Left ventricle myocardium superior (tissue), 1 donor: ENCODE data around the gene KRT73. TPM values are rescaled to one million over a fixed set of nuclear protein-coding genes. Genes with fewer than 3 reads are reported as not detected.
"Not testable (repeated sequence)": the region's sequence is repeated elsewhere in the genome, so short reads cannot be mapped to it uniquely, and the experiment has no call there.

ENCODE experiments used
- ATAC-seq: fragments of 200-7000 bp; cut with Tn5 transposase; one replicate; pipeline ENCODE4 v1.9.1; 2020; ENCODE audit warnings: mild to moderate bottlenecking, moderate library complexity
- DNase-seq: peaks from one replicate; pipeline ENCODE4 v3.0.0-alpha.2; 2020
- intact Hi-C: fragments of 100-400 bp; cut with micrococcal nuclease; formaldehyde crosslinking; loops from one replicate; pipeline ENCODE4 v1.11.0; 2022
- total RNA-seq: library from RNA; stranded (reverse); fragmentation: NEBNext Ultra II Directional; extraction: Animal tissue kit (Norgen Biotek cat#: 25700); gene quantifications from one replicate; pipeline ENCODE4 v1.2.1, GENCODE V29; 2021
- donor health status: DM: no; HTN: yes; CAD: no; lungs with severe emphysema.

The KRT73 gene
- total RNA-seq, 1 donor from 2014 or later, result not detected

- no peak for ATAC-seq
- no peak for DNase-seq
- intact Hi-C loops, result no loop called here
Observed at GRCh38 chr12:52606096-52606495, 12.3 kb downstream of the KRT73 start.

GRCh38 chr12:52605542-52605941, 12.8 kb downstream of the KRT73 start:
- DNase-seq (no peak), ATAC-seq (no peak)
- intact Hi-C loops, result no loop called here

- ATAC-seq (no peak), DNase-seq (no peak)
- intact Hi-C loops, result no loop called here
Observed at GRCh38 chr12:52604859-52605258, 13.5 kb downstream of the KRT73 start.

GRCh38 chr12:52603314-52603713, 15.0 kb downstream of the KRT73 start:
- intact Hi-C loops, result no loop called here
- DNase-seq (no peak), ATAC-seq (no peak)

GRCh38 chr12:52602552-52602951, 15.8 kb downstream of the KRT73 start:
- DNase-seq, result no peak
- ATAC-seq, result no peak
- intact Hi-C loops, result no loop called here

GRCh38 chr12:52601671-52602070, 16.7 kb downstream of the KRT73 start:
- no peak for DNase-seq
- no peak for ATAC-seq
- intact Hi-C loops, result no loop called here

- no peak for ATAC-seq
- intact Hi-C loops, result no loop called here
- no peak for DNase-seq
Observed at GRCh38 chr12:52600941-52601481, 17.3 kb downstream of the KRT73 start, which contains the start of gene KRT72. Gene KRT72, minus strand, starts transcription at chr12:52601463. Its CDS starts 11 bp downstream, at chr12:52601452.

GRCh38 chr12:52600475-52600874, 17.9 kb downstream of the KRT73 start:
- no peak for ATAC-seq
- intact Hi-C loops, result no loop called here
- no peak for DNase-seq

GRCh38 chr12:52600071-52600470, 18.3 kb downstream of the KRT73 start:
- DNase-seq (no peak), ATAC-seq (no peak)
- intact Hi-C loops, result no loop called here

- intact Hi-C loops, result no loop called here
- DNase-seq (no peak), ATAC-seq (no peak)
Observed at GRCh38 chr12:52598966-52599365, 19.4 kb downstream of the KRT73 start.

- ATAC-seq, intact Hi-C loops, DNase-seq: not testable (repeated sequence)
Observed at GRCh38 chr12:52594237-52594636, 24.1 kb downstream of the KRT73 start.

- ATAC-seq, result no peak
- DNase-seq, result no peak
- intact Hi-C loops, result no loop called here
Observed at GRCh38 chr12:52591521-52591920, 26.8 kb downstream of the KRT73 start.

GRCh38 chr12:52590021-52590420, 28.3 kb downstream of the KRT73 start:
- no peak for DNase-seq
- intact Hi-C loops, result no loop called here
- ATAC-seq, result no peak

GRCh38 chr12:52587563-52587962, 30.8 kb downstream of the KRT73 start:
- no peak for DNase-seq
- no peak for ATAC-seq
- intact Hi-C loops, result no loop called here

- no peak for DNase-seq
- intact Hi-C loops, result no loop called here
- no peak for ATAC-seq
Observed at GRCh38 chr12:52585946-52586345, 32.4 kb downstream of the KRT73 start.

GRCh38 chr12:52585066-52585465, 33.3 kb downstream of the KRT73 start:
- DNase-seq (no peak), ATAC-seq (no peak)
- intact Hi-C loops, result no loop called here

- ATAC-seq (no peak), DNase-seq (no peak)
- intact Hi-C loops, result loop anchor here (5.0 kb wide), 1 partner anchor 293 kb away; no protein-coding TSS in a partner anchor
Observed at GRCh38 chr12:52584156-52584682, 34.1 kb downstream of the KRT73 start.

GRCh38 chr12:52582971-52583456, 35.3 kb downstream of the KRT73 start:
- intact Hi-C loops, result loop anchor here (5.0 kb wide), 1 partner anchor 294 kb away; no protein-coding TSS in a partner anchor
- DNase-seq (peak; percentile 41), ATAC-seq (peak; percentile 87)

GRCh38 chr12:52582486-52582885, 35.9 kb downstream of the KRT73 start:
- DNase-seq (no peak), ATAC-seq (no peak)
- intact Hi-C loops, result loop anchor here (5.0 kb wide), 1 partner anchor 295 kb away; no protein-coding TSS in a partner anchor

- DNase-seq, result no peak
- no peak for ATAC-seq
- intact Hi-C loops, result loop anchor here (5.0 kb wide), 1 partner anchor 296 kb away; no protein-coding TSS in a partner anchor
Observed at GRCh38 chr12:52581481-52581880, 36.9 kb downstream of the KRT73 start.

GRCh38 chr12:52581066-52581465, 37.3 kb downstream of the KRT73 start:
- intact Hi-C loops, result loop anchor here (5.0 kb wide), 1 partner anchor 296 kb away; no protein-coding TSS in a partner anchor
- ATAC-seq, result no peak
- no peak for DNase-seq
